Retinal pigment epithelial cell (primary cell): ENCODE data around the gene LCN10.
"Not testable (repeated sequence)": the region's sequence is repeated elsewhere in the genome, so short reads cannot be mapped to it uniquely, and the experiment has no call there.

Source experiments
- DNase-seq: peaks from one replicate; pipeline ENCODE4 v3.0.0-alpha.2; 2010; ENCODE audit warnings: low read depth
- H3K4me3 ChIP-seq: 2 replicates; pipeline ENCODE4 v1.5.1; 2011; ENCODE audit warnings: mild to moderate bottlenecking, low read length, control low read depth, moderate library complexity
- CTCF ChIP-seq: conservative IDR thresholded peaks from 2 replicates; pipeline ENCODE4 v1.5.1; 2011; ENCODE audit warnings: low read depth, low read length, control low read depth, inconsistent platforms

The LCN10 gene

GRCh38 chr9:136714893-136715274 lies 27.9 kb downstream of the LCN10 start:
- TF ChIP-seq CTCF, result no peak
- H3K4me3 ChIP-seq, result no peak overlapping the region
- no peak for DNase-seq

- no peak for TF ChIP-seq CTCF
- DNase-seq, result no peak
- H3K4me3 ChIP-seq, result no peak overlapping the region
These were observed 28.4 kb downstream of the LCN10 start for GRCh38 chr9:136714096-136714892.

- DNase-seq, result no peak
- TF ChIP-seq CTCF, result no peak
- peak overlapping the region; percentile 55 for H3K4me3 ChIP-seq
These were observed 29.2 kb downstream of the LCN10 start for GRCh38 chr9:136713550-136713949.

- no peak for DNase-seq
- TF ChIP-seq CTCF, result no peak
- H3K4me3 ChIP-seq, result peak overlapping the region; percentile 55
These were observed 29.8 kb downstream of the LCN10 start for GRCh38 chr9:136712690-136713544.

- H3K4me3 ChIP-seq, result peak within 1 kb of the TSS; percentile 55
- DNase-seq, result no peak
- TF ChIP-seq CTCF, result no peak
These were observed 30.7 kb downstream of the LCN10 start, which contains the start of gene DIPK1B for GRCh38 chr9:136711751-136712689. Gene DIPK1B, plus strand, starts transcription at chr9:136712572. Its CDS starts 94 bp downstream, at chr9:136712666.

GRCh38 chr9:136711219-136711648 lies 31.5 kb downstream of the LCN10 start:
- not testable (repeated sequence) for H3K4me3 ChIP-seq
- DNase-seq, result peak; percentile 64

GRCh38 chr9:136710543-136710942 lies 32.2 kb downstream of the LCN10 start:
- H3K4me3 ChIP-seq, result no peak overlapping the region
- no peak for TF ChIP-seq CTCF
- no peak for DNase-seq
